Activated T-helper 9 cell treated with anti-CD3 and anti-CD28 coated beads, Interleukin-2, amount 50 U/mL, for 16 hours (primary cell): Measurements from ENCODE around the gene CANT1.
"Not testable (repeated sequence)": the region's sequence is repeated elsewhere in the genome, so short reads cannot be mapped to it uniquely, and the experiment has no call there.

ENCODE experiments used
- DNase-seq: peaks from one replicate; pipeline ENCODE4 v3.0.0-alpha.2; 2020; ENCODE audit warnings: low read depth

The CANT1 gene

DNA sequence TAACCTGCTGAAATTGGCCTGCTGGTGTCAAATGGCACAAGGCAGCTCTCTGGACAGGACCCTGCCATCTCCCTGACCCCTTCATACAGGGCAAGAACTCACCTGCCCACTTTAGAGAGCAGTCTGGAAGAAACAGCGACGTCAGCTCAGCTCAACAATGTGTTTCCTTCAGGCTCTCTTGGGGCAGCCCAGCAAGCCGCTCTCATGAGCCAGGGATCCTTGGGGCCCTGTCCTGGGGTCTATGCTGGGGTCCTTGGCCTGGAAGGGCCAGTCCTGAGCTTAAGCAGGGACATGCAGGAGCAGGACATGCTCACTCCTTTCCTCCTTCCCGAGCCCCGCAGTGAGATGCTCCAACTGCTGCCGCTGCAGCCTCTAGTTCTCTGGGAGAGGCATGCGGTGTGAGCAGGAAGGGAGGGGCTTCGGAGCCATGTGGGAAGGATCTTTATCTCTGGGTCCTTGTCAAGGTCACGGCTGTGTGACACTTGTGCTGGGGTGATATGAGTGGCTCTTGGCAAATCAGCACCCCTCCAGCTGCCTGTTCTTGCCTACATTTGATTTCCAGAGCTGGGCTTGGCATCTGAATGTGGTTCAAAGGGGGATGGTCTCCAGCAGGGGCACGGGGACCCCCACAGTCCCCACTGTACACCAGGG, 17.8 kb upstream of the CANT1 start:
- DNase-seq = no peak

DNA sequence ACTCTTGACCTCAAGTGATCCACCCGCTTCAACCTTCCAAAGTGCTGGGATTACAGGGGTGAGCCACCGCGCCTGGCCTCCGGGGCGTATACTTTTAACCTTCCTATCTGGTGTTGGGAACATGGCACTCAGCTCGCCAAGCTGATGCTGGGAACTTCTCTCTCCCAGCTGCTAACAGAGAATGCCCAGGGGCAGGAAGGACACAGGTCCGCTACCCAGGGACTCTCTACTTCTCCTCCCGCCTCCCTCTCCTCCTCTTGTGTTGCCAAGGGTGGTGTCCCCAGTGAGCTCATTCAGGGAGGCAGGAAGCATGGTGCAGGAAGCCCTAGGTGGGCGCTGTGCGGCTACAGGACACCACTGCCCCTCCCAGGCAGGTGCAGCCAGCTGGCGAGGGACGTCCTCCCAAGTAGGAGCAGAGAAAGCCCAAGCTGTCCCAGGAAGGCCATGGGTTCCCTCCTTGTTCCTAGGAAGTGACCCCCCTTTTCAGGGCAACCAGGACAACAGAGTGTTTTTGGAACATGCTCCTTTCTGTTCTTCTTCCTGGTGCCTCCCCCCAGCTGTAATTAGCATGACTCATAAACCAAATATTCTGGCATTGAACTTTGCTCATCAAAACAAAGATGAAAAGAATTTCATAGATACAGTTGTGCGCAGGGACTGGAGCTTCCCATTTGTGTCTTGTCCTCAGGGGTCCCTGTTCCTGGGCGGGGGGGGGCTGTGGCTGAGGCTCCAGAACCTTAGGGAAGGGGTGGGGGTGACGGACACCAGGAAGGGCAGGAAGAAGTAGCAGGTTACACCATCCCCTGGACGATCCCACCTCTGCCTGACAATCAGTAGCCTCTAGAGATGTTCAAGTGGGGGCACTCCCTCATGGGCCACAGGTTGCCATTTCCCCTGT, 17.1 kb upstream of the CANT1 start:
- DNase-seq = no peak

DNA sequence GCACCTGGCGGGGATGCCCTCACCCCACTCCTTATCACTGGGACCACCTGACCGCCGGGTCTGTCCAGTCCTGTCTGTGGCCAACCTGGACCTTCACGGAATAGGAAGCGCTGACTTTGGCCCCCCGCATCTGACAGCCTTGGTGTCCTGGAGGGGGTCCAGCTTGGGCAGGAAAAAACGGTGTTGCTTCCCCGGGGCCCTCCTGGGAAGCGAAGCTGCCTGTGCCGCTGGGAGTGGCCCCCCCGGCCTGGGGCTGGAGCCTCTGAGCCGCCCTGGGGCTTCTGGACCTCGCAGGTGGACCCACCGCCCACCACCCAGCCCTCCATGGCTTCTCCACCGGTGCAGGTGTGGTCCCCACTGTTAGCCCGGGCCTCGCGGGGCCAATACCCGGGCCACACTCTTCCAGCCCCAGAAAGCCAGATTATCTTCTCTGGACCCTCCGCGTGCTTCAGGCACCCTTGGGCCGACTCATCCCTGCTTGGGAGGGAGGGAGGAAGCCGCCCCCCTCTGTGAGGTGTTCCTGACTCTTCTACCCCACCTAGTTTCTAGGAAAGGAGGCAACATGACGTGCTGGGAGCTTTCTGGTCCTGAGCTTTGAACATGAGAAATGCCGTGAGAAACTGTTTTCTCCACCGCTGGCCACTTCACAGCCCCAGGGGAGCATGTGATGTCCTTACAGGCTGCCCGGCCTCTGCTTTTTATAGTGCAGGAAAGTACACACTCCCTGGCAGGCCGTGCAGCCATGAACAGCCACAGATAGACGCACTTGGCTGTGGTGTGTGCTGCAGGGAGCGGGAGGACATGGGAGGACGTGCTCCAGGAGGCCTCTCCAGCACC, 15.6 kb upstream of the CANT1 start:
- no peak for DNase-seq

DNA sequence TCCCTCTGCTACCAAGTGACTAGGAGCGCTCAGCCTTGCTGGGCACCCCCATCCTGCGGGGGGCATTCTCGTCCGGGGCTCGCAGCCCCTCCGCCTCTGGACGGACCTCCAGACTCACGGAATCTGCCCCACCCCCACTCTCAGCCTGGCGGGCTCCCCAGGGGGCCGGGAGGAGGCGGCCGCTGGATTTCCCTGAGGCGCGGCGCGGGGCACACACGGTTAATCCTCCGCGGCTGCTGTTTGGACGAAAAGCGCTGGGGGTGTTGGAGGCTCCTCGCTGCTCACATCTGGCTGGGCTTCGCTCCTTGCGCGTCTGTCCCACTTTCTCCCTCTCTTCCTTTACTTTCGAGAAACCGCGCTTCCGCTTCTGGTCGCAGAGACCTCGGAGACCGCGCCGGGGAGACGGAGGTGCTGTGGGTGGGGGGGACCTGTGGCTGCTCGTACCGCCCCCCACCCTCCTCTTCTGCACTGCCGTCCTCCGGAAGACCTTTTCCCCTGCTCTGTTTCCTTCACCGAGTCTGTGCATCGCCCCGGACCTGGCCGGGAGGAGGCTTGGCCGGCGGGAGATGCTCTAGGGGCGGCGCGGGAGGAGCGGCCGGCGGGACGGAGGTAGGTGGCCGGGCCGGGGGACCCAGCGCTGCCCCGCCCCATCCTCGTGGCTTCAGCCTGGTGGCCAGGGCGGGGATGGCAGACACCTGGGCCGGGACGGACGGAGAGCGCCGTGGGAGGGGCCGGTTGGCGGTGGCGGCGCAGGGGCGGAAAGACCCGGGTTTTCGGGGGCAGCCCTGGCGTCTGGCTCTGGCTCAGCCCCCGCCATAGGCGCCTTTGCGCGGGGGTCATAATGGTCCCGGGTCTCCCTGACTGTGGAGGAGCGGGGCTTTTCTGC, 14.6 kb upstream of the CANT1 start, which contains the start of gene C1QTNF1:
C1QTNF1 (plus strand) TSS at position 284 of the 886 bp plus-strand sequence. CDS start 19,800 bp downstream, outside the sequence.
- DNase-seq = no peak

DNA sequence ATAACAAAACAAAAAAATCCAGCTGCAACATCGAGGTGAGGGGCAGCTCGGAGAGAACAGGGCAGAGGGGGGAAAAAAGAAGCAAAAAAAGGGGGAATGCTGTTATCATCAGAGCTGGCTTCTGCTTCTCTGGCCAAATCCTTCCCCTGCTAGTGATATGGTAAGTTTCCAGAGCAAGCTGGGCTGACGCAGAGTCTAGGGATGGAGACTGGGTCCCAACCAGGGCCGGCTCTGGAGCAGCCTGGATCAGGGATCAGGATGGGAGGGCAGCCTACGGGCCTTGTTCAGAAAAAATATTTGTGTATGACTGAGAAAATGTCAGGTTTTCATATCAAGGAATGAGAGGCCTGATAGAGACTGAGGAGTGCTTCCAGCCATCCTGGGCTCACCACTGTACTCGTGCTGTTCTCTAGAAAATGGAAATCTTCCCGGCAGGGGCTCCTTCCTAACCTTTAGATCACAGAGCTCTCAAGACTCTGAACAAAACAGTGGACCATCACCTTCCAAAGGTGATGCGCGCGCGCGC, 13.7 kb upstream of the CANT1 start:
- DNase-seq = no peak

DNA sequence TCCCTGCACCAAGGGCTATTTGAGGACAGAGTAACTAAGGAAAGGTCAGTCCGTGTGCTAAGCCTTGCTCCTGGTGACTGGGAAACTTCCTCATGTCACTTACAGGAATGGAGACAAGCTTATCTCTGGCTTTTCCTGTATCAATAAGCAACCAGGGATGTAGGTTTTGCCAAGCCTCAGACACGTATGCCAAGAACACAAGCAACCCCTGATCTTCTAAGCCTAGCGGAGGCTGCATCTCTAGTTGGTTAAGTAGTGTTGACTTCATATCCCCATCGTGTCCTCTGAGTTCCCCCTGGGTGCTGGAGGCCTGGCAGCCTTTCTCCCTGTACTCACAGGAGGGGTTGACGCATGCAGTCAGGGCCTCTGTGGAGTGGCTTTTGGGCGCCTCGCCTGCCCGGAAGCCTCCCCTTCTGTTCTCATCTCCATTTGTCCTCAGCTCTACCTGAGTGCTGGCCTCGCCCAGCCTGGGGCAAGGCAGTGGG, 13.0 kb upstream of the CANT1 start:
- DNase-seq = no peak

DNA sequence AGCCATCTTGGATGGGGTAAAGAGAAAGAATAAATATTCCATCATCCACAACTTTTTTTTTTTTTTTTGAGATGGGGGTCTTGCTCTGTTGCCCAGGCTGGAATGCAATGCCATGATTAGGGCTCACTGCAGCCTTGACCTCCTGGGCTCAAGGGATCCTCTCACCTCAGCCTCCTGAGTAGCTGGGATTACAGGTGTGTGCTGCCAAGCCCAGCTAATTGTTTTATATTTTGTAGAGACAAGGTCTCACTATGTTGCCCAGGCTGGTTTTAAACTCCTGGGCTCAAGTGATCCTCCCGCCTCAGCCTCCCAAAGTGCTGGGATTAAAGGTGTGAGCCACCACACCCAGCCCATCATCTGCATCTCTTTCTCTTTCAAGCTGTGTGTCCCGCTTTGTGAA, 12.4 kb upstream of the CANT1 start:
- not testable (repeated sequence) for DNase-seq

DNA sequence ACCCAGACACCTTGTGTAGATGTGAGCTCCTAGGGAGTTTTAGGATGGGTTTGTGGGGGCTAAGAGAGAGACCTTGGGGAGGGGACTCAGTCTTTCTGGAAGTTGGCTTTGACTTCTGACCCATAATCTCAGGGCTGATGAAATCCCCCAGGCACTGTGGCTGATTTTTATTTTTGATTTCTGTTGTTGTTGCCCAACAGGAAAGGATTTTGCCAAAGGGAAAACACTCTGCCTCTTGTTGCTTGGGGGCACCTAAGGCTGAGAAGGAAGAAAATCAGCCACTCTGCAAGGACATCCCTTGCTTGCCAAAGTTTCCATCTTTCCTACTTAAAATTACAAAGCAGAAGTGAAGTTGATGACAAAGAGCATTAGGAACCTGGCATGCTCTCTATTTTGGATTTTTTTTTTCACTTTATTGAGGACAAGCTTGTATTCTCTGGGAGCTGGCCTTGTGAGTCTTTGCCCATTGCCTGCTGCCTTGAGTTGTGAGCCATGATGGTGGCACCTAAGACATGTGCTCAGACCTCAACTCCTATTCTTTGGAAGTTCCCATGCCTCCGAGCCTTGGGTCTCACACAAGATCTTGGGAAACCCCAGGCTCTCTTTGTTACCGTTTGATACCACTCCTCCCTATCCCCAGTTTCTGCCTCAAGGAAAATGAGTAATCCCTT, 11.2 kb upstream of the CANT1 start:
- DNase-seq = no peak

DNA sequence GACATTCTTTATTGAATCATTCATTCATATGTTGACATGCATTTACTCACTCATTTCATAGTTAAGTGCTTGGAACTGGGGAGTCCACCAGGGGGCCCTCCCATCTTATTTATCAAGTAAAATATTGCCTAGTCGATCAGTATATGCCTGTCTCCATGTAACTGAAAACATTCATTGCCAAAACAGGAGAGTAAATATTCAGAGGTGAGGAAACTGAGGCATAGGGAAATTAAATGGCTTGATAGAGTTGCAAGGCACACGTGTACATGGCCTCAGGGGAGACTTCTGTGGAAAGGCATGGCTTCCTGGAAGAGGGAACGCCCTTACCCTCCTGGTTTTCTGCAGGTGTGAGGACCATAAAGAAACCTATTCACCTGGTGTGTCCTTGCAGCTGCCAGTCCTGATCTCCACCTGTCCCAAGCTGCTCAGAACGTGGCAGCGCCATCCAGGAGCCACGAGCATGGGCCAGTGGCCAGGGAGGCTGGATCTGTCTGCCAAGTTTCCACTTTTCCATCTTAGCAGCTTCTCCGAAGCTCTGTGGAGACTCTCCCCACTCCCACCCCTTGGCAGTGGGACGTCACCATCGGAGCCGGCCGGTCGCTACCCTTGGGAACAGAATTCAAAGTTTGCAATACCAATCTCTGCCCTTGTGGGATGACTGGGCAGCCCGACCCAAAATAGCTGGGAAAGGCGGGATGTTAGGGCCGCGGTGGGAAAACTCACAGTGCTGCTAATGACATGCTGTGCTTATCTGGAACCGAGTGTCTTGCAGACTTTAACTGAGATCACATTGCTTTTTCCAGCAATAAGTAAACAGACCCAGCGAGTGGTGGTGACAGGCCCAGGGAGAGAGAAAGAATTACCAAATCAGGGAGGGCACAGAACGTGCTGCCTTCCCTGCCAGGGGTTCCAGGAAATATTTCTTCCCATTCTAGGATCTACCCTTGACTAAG, 10.3 kb upstream of the CANT1 start:
- DNase-seq = no peak

DNA sequence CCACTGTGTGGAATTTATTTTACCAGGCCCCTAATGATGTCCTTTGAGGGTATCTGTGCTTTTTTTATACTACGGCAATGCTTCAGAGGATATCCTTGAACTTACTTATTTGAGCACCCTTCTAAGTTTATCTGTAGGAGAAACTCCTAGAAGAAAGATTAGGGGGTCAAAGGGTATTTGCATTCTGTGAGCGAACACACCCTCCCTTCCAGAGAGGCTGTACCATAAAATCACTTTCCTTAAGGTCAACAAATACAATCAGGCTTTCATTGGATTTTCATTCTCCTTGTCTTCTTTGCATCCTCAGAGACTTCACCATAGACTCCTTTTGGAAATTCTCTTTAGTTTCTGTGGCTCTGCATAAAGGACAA, 9.7 kb upstream of the CANT1 start:
- no peak for DNase-seq

DNA sequence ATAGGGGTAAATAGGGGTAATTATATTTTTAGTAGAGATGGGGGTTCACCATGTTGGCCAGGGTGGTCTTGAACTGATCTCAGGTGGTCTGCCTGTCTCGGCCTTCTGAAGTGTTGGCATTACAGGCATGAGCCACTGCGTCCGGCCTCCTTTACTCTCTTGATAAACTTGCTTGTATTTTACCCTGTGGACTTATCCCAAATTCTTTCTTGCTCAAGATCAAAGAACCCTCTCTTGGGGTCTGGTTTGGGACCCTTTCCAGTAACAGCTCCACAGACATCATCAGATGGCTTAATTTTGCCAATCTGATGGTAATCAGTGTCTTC, 8.8 kb upstream of the CANT1 start:
- no peak for DNase-seq

DNA sequence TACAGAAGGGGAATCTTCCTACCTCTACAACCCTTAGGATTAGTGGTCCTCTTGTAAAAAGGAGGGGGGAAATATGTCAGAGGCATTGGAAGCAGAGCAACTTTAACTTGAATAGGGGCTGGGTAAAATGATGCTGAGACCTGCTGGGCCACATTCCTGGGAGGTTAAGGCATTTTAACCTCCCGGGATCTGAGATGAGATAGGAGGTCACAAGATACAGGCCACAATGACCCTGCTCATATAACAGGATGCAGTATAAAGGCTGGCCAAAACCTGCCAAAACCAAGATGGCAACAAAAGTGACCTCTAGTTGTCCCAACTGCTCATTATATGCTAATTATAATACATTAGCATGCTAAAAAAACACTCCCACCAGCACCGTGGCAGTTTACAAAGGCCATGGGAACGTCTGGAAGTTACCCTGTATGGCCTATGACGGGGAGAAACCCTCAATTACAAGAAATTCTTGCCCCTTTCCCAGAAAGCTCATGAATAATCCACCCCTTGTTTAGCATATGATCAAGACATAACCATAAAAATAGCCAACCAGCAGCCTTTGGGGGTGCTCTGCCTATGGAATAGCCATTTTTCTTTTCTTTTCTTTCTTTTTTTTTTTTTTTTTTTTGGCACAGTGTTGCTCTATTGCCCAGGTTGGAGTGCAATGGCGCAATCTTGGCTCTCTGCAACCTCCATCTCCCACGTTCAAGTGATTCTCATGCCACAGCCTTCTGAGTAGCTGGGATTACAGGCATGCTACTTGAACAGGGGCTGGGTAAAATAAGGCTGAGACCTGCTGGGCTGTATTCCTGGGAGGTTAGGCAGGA, 8.2 kb upstream of the CANT1 start:
- DNase-seq = no peak

DNA sequence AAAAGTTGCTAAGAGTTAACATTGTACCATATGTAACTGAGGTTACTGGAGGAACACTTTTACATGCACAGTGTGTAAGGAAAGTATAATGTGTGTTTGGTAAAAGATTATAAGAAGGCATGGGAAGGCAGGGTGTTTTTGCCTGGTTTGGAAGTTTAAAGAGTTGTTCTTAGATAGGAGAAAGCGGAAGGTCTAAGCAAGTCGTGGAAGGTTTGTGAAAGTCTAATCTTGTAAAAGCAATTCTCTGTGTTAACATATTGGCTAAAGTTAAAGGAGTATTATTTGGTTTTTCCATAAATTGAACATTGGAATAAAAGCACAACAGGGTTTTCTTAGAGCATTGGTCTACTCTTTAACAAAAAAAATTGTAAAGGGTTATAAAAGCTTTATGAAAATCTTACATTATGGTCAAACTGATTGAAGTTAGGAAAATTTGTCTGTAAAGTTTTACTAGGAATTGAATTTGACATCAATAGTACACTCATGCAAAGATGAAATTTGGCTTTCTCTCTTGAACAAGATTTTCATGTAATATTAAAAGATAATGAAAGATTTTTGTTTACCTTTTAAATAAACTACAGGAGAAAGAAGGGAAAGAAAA, 4.7 kb upstream of the CANT1 start:
- DNase-seq = no peak

DNA sequence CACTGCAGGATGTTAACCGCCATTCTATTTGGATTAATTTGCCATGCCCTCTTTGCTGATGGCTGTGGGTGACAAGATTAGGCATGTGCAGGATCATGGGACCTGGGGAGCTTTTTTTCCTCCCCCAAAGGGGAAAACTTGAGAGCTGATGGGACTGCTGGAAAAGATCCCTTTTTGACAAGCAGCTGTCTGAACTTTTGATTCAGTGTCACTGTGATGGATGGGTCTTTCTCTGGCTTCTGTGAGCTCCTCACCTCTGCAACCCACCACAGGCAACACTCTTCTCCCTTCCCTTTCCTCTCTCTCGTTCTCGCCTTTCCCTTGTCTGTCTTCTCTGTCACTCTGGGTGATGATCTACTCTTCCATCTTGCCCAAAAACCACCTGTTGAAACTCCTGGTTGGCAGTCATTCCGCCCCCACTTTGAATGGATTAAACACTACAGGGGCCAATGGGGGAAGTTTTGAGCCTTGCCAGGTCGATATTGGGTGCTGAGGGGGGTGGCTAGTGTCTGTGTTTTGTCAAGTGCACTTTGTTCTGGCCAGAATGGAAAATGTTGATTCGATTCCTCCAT, 3.1 kb upstream of the CANT1 start:
- no peak for DNase-seq

DNA sequence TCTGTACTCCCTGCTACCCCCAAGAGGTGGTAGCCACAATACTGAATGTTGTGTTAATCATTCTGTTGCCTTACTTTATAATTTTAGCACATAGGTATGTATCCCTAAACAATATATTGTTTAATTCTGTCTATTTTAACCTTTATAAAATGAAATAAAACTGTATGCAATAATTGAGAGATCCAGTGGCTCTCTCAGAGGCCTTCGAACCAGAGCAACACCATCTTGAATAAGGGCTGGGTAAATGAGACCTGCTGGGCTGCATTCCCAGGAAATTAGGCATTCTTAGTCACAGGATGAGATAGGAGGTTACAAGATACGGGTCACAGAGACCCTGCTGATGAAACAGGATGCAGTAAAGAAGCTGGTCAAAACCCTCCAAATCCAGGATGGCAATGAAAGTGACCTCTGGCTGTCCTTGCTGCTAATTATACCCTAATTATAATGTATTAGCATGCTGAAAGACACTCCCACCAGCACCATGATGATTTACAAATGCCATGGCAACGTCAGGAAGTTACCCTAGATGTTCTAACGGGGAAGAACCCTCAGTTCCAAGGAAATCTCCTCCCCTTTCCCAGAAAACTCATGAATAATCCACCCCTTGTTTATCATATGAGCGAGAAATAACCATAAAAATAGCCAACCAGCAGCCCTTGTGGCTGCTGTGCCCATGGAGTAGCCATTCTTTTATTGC, 2.0 kb upstream of the CANT1 start:
- DNase-seq = no peak

DNA sequence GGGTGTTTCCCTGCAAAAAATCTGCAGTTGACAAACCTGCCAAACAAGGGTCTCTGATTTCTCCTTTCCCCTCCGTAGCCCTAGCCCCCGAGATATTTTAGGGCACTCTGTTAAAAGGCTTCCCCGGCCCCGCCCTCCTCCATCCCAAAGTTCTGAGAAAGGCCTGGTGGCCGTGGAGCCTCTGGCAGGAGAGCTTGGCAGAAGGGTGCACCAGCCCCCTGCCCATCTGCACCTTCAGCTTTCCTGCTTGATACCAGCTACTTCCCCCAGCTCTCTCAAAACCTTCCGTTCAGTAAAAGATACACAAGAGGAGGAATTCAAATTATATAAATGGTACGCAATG, 711 bp upstream of the CANT1 start:
- no peak for DNase-seq

DNA sequence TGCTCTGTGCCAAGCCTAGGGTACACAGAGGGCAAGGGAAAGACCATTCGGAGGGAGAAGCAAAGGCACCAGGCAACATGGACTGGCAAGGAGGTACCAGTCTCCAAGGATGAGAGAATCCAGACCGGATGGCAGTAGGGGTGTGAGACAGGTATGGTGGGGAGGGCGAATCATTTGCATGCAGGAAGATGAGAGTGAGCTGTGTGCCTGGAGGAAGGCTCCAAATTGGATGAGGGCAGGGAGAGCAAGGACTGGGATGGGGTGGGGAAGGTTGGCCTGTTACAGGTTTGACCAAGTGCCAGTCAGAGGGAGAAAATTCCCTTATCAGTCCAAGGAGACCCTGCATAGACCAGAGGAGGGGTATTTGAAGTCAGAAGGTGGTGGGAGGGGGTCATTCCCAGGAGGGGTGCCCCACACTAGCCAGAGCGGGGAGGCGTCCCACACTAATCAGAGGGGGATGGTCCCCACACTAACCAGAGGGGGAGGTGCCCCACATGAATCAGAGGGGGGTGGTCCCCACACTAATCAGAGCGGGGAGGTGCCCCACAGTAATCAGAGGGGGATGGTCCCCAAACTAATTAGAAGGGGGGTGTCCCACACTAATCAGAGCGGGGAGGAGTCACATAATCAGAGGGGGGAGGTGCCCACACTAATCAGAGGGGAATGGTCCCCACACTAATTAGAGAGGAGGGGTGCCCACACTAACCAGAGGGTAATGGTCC, 737 bp downstream of the CANT1 start:
- no peak for DNase-seq
